Muscle of leg (tissue), 11 donors: ENCODE data around the gene DCBLD2. TPM values are rescaled to one million over a fixed set of nuclear protein-coding genes. Genes with fewer than 3 reads are reported as not detected.

Source experiments
- DNase-seq: peaks from one replicate; pipeline ENCODE4 v3.0.0; 2013
- H3K27ac ChIP-seq: one replicate; pipeline ENCODE4 v1.5.1; 2013; ENCODE audit warnings: mild to moderate bottlenecking, low read length, control low read depth
- H3K27me3 ChIP-seq: one replicate; pipeline ENCODE4 v1.6.1; 2013; ENCODE audit warnings: low read length; ENCODE audit not compliant: control insufficient read depth, insufficient read depth
- H3K36me3 ChIP-seq: one replicate; pipeline ENCODE4 v1.6.1; 2013; ENCODE audit warnings: low read length; ENCODE audit not compliant: control insufficient read depth, insufficient read depth
- H3K4me1 ChIP-seq: one replicate; pipeline ENCODE4 v1.6.1; 2013; ENCODE audit warnings: low read length; ENCODE audit not compliant: control insufficient read depth, insufficient read depth
- H3K4me3 ChIP-seq: one replicate; pipeline ENCODE4 v1.5.1; 2013; ENCODE audit warnings: low read length, control low read depth
- H3K9me3 ChIP-seq: replicated peaks from 2 replicates; pipeline ENCODE4 v1.6.1; 2013; ENCODE audit warnings: low read depth, low read length; ENCODE audit not compliant: control insufficient read depth
- WGBS: methylation state at CpG from one replicate; pipeline ENCODE4 v1.1.5; 2013; ENCODE audit warnings: missing lambda C conversion rate; ENCODE audit not compliant: insufficient coverage; 5-methylcytosine and 5-hydroxymethylcytosine counted together
- polyA plus RNA-seq, 8 donors: library from polyadenylated mRNA; unstranded; fragments of 120-200 nt; gene quantifications; one replicate each; pipeline versions ENCODE4 v1.2.1 to v1.2.3, GENCODE V29; 2013; ENCODE audit warnings: inconsistent platforms in 1 of 8, low replicate concordance in 1 of 8; ENCODE audit not compliant: insufficient read length in 8 of 8, insufficient read depth in 1 of 8
- total RNA-seq: library from RNA; stranded (reverse); fragments of 120-200 nt; gene quantifications from one replicate; pipeline ENCODE4 v1.2.4, GENCODE V29; 2013

DCBLD2 gene
- total and polyA plus RNA-seq, 9 donors: 18.7 to 31.0 (median 23.9) TPM

DNA sequence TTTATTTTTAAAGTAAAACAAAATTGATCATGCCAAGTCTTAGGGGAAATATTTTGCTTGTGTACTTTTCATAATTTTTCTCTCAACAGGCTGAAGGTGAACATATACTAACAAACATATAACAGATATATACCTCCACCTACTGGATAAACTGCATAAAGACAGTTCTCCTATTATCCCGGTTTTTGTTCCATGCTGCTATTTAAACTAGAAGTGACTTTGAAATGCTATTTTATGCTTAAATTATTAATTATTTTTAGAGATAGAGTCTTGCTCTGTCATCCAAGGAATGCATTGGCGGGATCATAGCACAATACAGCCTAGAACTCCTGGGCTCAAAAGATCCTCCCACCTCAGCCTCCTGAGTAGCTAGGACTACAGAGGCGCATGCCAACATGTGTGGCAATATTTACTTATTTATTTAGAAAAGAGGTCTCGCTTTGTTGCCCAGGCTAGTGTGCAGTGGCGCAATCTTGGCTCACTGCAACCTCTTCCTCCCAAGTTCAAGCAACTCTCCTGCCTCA is 88.6 kb downstream of the DCBLD2 start:
- no peak overlapping the region for H3K27ac ChIP-seq
- peak; percentile 39 for DNase-seq
- no peaks in the 10 kb centered on the region for H3K27me3 ChIP-seq
- WGBS: no CpG with 5 or more reads among the region's 5 CpGs
- peaks cover 20% of the 10 kb centered on the region for H3K36me3 ChIP-seq
- H3K9me3 ChIP-seq: no peaks in the 10 kb centered on the region
- H3K4me3 ChIP-seq: no peak overlapping the region
- H3K4me1 ChIP-seq: no peaks in the 10 kb centered on the region

DNA sequence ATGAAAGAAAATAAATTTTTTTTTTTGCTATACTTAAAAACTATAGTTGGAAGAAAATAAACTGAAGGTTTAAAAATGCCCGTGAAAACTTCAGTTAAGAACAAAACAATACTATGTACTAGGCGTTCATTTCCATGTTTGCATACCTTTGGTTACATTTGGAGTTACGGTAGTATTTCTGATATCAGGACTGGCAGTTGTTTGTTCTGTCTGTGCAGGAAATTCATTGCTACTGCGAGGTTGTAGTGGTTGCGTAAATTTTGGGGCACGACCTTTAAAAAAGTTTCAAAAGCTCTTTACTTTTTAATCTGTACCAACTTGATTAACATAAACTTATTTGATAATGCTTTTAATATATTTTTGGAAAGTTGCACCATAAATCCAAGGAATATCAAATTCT is 90.4 kb downstream of the DCBLD2 start:
- no peak for DNase-seq
- no peaks in the 10 kb centered on the region for H3K27me3 ChIP-seq
- H3K9me3 ChIP-seq: no peaks in the 10 kb centered on the region
- no peaks in the 10 kb centered on the region for H3K4me1 ChIP-seq
- no peak overlapping the region for H3K27ac ChIP-seq
- H3K4me3 ChIP-seq: no peak overlapping the region
- WGBS: no CpG with 5 or more reads among the region's 6 CpGs
- peaks cover 28% of the 10 kb centered on the region for H3K36me3 ChIP-seq

DNA sequence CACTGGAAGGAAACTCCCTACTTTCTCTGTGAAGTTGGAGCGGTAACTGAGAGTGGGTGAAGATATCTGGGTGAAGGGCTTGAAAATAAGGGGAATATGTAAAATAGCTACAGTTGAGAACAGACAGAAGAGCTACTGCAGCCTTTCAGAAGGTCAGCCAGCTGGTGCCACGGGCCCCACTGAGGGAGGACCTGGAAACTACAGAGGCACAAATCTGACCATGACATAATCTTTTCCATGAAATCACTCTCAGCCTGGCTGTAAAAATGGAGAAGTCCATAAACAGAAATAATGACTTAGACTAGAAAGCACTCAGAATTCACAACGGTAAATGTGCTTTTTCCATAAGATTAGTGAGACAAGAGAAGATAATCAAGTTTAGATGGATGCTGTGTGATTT is 91.9 kb downstream of the DCBLD2 start:
- Histone ChIP-seq H3K9me3 (no peaks in the 10 kb centered on the region), H3K4me1 (no peaks in the 10 kb centered on the region), H3K36me3 (peaks cover 32% of the 10 kb centered on the region), H3K27me3 (no peaks in the 10 kb centered on the region), H3K27ac (no peak overlapping the region), H3K4me3 (no peak overlapping the region)
- DNase-seq: peak; percentile 33
- no CpG with 5 or more reads among the region's 3 CpGs for WGBS

DNA sequence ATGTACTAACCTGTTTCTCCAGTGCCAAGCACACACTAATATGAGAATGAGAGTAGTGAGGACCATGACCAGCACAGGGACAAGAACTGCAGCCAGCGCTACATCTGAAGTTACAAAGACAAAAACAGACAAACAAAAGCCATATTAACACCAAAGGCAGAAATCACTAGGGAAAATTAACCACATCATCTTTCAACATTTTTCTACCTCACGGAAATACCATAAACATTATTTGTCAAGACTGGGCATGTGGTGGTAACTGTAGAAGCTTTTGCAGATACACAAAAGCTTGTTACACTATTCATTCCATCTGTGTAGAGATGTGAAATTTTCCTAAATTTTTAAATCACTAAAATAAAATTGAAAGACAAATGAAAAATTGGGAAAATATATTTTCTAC is 93.4 kb downstream of the DCBLD2 start:
- Histone ChIP-seq H3K36me3 (peaks cover 31% of the 10 kb centered on the region), H3K4me1 (no peaks in the 10 kb centered on the region), H3K4me3 (no peak overlapping the region), H3K9me3 (no peaks in the 10 kb centered on the region), H3K27ac (no peak overlapping the region), H3K27me3 (no peaks in the 10 kb centered on the region)
- WGBS: no CpG with 5 or more reads among the region's 2 CpGs
- DNase-seq: no peak

DNA sequence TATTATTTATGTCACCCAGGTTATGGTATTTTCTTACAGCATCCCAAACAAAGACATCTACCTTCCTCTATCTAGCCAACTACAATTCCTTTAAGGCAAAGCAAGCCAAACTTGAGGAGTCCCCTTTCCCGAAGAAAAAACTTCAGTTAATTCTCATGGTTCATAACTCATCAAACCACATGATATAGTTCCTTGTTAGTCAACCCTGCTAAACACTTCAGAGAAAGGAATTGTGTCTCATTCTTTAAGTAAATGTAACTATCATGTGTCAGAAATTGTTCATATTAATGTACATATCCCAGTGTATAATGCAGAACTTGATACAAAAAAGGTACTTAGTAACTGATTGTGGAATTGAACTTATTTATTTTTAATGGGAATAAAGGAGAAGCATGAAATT is 93.9 kb downstream of the DCBLD2 start:
- no peak overlapping the region for H3K4me3 ChIP-seq
- H3K27me3 ChIP-seq: no peaks in the 10 kb centered on the region
- no peak overlapping the region for H3K27ac ChIP-seq
- peaks cover 31% of the 10 kb centered on the region for H3K36me3 ChIP-seq
- H3K9me3 ChIP-seq: no peaks in the 10 kb centered on the region
- 100% methylated on average over 1 of the region's 1 CpG for WGBS
- H3K4me1 ChIP-seq: no peaks in the 10 kb centered on the region
- DNase-seq: no peak

DNA sequence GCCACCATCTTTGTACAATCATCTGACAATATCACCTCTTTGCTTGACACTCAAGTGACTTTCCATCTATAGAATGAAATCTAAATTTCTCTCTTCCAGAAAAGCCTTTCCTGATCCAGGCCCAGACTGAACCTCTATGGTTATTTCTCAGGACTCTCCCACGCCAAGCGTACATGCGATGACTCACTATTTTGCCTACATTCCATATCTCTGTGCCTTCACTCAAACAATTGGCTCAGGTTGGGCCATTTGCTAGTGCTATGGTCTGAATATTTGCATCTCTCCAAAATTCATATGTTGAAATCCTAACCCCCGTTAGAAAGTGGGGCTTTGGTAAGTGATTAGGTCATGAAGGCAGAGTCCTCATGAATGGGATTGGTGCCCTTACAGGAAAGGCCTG is 94.5 kb downstream of the DCBLD2 start:
- no peaks in the 10 kb centered on the region for H3K27me3 ChIP-seq
- no peak overlapping the region for H3K27ac ChIP-seq
- peaks cover 31% of the 10 kb centered on the region for H3K36me3 ChIP-seq
- H3K4me3 ChIP-seq: no peak overlapping the region
- DNase-seq: no peak
- WGBS: 100% methylated on average over 2 of the region's 4 CpGs
- no peaks in the 10 kb centered on the region for H3K9me3 ChIP-seq
- H3K4me1 ChIP-seq: no peaks in the 10 kb centered on the region

DNA sequence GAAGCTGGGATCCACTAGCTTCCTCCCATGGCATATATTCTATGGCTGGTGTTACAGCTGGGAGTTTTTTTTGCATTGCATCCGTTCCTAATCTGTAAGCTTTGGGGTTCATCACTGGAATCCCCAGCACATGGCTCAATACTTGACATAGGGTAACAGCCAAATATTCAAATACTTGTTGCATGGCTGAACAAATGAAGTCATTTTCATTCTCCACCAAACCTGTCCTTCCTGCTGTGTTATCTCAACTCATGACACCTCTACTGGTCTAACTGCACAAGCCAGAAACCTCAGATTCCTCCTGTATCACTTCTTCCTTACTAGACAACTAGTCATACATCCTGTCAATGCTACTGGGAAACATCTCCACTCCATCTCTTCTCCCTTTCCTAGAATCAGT is 95.0 kb downstream of the DCBLD2 start:
- Histone ChIP-seq H3K9me3 (no peaks in the 10 kb centered on the region), H3K36me3 (peaks cover 32% of the 10 kb centered on the region)

DNA sequence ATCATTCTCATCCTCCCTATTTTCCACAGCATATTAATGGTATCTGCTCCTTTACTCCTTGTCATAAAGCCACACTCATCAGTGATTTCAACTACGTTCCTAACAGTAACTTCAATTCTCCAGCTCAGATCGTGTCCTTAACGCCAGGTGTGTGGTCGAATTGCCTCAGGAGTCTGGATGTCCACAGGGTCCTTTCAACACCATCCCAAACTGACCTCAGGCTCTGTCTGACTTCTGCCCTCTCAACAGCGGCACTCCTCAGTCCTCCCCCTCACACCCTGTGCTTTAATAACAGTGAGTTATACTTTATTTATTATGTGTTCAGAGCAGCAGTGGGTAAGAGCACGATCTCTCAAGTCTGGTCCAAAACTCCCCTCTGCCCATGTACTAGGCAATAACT is 95.9 kb downstream of the DCBLD2 start:
- 90% methylated on average over 4 of the region's 6 CpGs for WGBS

More for the DNA sequence above, 95.0 kb downstream of the DCBLD2 start:
- Histone ChIP-seq H3K27ac (no peak overlapping the region), H3K4me1 (no peaks in the 10 kb centered on the region), H3K4me3 (no peak overlapping the region), H3K27me3 (no peaks in the 10 kb centered on the region)
- DNase-seq: no peak
- 86% methylated on average over 1 of the region's 1 CpG for WGBS

DNA sequence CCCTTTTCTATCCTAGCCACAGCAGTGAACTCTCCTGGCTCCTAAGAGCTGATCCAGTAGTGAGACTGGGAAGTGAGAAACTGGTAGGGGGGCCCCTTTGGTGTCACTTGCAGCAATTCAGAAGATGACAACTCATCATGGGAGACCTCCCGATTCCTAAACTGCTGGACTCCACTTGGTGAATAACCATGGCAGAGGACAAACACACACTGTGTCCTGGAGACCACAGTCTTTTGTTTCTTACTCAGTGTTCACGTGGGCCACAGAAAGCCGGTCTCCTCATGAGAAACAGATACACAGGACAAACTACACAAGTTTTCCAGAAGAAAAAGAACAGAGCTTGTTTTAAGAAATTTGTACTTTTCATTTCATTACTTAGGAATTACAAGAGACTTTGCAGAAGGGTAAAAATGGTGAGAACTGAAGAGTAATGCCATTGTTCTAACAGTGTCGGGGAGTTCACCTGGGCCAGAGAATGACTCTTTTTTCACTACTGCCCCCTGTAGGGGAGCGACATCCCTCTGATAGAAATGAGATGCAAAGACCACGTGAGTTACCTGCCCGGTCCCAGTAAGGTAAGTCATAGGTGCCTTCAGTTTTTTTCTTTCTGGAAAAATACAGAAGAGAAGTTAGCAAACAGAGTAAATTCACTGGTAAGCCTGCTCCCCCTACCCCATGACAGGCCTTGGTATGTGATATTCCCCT is 100.3 kb downstream of the DCBLD2 start:
- WGBS: 94% methylated on average over 2 of the region's 7 CpGs
- H3K36me3 ChIP-seq: peaks cover 24% of the 10 kb centered on the region
- DNase-seq: no peak

More for the DNA sequence above, 95.9 kb downstream of the DCBLD2 start:
- H3K9me3 ChIP-seq: no peaks in the 10 kb centered on the region
- H3K27ac ChIP-seq: no peak overlapping the region
- no peaks in the 10 kb centered on the region for H3K4me1 ChIP-seq
- no peaks in the 10 kb centered on the region for H3K27me3 ChIP-seq
- no peak overlapping the region for H3K4me3 ChIP-seq
- DNase-seq: no peak
- H3K36me3 ChIP-seq: peaks cover 36% of the 10 kb centered on the region

DNA sequence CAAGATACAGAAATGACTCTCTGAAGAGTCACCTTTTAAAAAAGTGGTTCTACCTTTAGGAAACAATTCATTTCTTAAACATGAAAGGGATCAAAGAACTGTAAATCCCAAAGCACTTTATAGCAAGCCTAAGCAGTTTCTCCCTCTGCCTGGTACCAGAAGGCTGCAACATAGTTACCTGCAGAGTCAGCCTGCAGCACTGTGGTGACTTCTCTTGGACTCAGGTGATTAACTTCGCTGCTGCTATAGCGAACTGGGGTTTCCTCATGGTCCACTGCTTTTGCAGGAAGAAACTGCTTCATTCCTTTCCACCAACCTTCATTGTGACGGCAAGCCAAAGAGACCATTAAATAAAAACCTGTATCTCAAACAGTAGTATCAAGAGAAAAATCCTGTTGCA is 101.1 kb downstream of the DCBLD2 start:
- WGBS: 90% methylated on average over 3 of the region's 3 CpGs
- no peaks in the 10 kb centered on the region for H3K9me3 ChIP-seq
- H3K4me1 ChIP-seq: no peaks in the 10 kb centered on the region
- H3K27ac ChIP-seq: no peak overlapping the region
- peaks cover 18% of the 10 kb centered on the region for H3K36me3 ChIP-seq
- no peak overlapping the region for H3K4me3 ChIP-seq
- H3K27me3 ChIP-seq: no peaks in the 10 kb centered on the region
- no peak for DNase-seq

More for the DNA sequence above, 100.3 kb downstream of the DCBLD2 start:
- no peak overlapping the region for H3K27ac ChIP-seq
- no peaks in the 10 kb centered on the region for H3K9me3 ChIP-seq
- no peak overlapping the region for H3K4me3 ChIP-seq
- H3K27me3 ChIP-seq: no peaks in the 10 kb centered on the region
- no peaks in the 10 kb centered on the region for H3K4me1 ChIP-seq
